ENCODE measurements around the gene MYLK.

Gene MYLK

DNA sequence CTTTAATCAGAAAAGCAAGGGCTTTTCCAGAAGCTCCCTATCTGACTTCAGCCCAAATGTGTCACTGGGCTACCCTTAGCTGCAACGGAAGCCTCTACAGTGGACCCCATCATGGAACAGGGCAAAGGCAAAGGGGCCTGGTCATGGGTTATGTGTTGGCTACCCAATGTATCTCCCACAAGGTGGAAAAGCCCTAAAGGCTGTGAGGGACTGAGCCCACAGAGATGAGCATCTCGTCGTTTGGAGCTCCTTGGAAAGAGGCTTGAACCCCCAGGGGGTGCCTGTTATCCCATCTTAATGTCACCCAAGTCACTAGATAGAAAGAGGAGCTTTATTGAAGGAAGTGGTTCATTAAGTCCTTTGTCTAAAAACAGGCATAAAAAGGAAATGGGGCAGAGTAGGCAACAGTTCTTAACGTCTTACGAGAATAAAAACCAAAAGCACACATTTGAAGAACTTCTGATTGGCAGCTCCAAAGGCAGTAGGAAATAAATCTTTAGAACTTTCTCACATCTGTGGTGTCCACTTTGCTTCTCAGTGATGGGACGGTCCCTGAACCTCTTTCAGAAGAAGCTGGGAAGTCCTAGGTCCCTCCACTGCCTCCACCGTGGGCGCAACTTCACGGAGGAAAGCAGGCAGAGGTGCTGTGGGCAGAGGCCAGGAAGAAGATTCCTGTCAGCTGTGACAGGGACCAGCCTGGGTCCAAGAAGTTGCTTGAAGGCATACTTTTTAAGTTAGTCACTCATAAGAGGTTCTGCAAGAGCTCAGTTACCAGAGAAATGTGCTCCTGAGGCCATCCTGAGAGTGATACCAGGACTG lies 93.7 kb downstream of the MYLK start:
- no peak for DNase-seq

DNA sequence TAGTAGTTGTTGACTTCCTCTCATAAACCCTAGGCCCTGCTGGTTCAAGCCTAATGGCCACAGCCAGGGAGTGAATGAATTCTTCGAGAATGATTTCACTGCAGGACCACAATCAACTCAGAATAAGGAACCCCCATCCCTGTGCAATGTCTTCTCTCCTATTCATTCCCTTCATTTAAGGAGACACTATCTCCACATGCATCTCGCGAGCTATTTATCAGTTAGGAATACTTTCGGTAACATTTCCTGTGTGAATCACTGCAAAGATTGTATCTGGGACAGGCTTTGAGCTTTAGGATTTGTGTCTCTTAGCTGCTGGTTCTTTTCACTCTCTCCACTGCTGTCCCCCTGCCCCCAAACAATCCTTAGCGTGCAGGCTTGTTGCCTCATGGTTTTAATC lies 94.4 kb downstream of the MYLK start:
- no peak for DNase-seq

DNA sequence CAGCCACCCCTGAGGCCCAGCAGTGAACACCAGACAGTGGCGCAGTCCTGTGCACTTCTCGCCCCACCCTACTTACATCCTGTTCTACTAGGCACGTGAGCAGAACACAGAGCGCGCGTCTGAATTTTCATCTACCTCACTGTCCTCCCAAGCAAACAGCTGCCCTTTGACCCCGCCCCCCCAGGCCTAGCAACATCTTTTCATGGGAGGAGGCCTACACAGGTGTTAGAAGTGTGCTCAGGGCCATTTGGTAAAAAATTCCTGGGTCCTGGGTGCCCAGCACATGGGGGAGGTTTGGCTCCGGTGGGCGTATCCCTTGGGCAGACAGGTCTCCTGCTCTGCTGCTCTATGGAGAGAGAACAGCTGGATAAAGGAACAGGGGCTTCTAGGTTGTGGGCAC lies 95.0 kb downstream of the MYLK start:
- DNase-seq: no peak

DNA sequence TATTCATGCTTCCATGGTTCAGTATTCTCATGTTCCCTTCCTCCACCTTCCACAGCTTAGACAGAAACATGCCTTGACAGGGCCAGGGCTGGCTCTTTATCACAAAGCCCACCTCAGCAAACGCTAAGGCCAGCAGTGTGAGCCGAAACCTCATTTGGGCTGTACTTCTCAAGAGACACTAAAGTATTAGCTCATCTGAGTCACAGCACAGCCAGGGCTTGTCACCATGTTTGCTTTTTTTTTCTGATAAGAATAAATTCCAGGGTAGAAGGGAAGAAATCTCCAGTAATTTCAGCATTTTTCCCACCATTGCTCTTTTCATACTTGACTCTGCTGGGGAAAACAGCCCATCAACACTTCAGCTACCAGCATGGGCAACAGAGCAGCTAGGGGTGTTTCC lies 95.4 kb downstream of the MYLK start:
- DNase-seq: no peak

DNA sequence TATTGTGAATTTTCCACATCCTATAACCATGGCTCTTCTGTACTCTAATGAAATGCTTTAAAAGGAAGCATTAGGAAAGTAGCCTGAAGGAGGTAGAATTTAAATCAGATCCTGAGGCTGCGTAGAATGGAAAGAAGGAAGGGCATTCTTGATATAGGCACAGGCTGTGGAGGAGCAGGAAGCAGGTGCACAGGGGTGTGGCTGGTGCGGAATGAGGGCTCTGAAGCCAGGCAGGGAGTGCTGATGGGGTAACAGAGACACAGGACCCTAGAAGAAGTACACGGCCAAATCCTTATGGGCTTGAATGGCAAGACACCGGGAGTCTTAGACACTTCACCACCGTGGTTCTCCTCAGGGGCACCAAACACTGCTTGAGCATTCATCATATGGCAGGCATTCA lies 97.0 kb downstream of the MYLK start:
- no peak for DNase-seq

DNA sequence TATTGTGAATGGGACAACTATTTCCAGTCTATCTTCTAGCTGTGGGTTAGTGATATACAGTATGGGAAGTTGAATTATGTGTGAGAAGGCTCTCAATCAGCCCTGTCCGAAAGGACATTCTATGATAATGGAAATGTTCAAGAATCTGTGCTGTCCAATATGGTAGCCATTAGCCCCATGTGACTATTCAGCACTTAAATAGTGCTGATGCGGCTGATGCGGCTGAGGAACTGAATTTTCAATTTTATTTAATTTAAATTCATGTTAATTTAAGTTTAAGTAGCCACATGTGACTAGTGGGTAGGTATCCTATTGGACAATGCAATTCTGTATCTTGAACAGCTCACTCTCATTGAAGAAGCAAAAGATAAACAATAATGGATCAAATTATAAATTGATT lies 98.5 kb downstream of the MYLK start:
- no peak for DNase-seq

DNA sequence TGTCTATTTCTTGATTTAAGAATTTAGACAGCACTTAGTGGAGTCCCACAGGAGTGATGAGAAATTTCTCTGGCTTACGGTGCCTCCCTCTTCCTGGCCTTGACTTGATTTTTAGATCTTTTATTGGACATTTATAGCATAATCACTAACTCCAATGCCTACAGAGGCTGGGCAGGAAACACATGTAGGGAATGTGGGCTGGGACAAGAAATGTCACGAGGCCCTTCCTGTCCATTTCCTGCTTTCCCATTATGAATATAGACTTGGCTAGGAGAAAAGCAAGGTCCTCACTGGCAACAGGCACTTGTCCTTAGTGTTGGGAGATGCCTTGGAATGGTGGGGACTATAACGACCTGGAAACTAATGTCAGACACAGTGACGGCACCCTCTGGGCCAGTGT lies 100.3 kb downstream of the MYLK start:
- no peak for DNase-seq

DNA sequence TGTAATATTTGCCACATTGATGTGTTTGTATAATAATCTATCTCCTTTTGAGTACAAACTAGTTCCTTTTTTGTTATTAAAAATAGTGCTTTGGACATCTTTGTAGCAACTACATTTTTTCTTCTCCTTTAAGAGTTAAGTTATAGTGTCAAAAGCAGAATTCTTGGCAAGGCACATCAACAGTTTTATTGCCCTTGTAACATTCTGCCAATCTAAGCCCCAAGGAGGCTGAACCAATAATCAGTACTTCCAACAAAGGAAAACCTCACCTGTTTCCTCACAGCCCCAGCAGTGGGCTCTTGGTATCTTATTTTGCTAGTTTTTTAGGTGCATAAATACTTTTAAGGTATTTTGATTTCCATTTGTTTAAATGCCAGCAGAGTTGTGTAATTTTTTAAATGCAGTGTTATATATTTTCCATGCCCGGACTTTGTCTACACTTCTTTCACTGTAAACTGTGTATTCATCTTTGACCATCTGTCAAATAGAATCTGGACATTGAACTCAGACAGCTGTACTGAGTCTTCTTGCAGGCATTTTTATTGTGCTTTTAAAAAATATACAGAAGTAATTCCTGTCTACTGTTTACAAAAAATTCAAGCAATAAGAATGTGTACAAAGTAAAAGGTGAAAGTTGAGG lies 101.0 kb downstream of the MYLK start:
- no peak for DNase-seq

DNA sequence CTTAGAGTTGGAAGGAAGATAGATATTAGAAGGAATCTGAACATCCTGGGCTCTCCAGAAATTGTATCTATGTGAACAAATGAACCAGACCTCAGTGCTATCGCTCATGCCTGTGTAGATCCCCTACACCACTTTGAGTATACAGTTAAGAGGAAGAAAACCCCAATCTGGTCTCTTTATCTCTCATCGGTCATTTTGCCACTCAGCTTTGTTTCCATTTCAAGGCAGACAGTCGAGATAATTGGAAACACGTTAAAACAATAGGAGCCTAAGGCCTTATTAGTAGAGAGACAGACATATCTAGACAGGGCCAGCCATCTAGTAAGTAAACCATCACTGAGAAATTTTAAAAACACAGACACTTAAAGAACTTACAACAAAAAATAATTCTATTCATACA lies 101.6 kb downstream of the MYLK start:
- no peak for DNase-seq

DNA sequence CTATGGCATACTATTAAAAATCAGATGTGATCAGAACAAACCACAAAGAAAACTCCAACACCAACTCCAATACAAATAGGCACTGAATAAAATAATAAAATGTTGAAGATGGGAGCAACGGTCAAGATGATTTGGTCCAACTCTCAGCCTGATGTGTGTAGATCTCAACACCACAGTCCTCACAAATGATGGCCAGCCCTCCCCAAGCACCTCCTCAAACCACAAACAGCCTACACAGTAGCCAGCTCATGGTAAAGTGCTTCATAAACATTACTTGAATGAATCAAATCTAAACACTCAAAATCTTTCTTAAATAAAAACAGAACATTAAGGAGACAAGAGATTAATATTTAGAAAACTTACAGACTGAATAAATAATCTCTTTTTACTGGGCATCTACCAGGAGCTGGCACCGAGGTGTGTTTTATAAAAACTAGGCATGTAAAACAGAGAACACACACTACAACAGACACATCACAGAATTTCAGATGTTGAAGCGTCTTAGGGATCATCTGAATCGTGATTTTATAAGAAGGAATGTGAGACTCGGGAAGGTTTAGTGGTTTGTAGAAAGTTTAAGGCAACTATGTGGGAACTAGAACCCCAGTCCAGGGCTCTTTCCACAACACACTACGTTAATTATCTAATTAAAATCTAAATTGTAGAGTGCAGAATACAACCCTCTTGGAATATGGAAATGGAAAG lies 102.4 kb downstream of the MYLK start:
- DNase-seq: no peak

DNA sequence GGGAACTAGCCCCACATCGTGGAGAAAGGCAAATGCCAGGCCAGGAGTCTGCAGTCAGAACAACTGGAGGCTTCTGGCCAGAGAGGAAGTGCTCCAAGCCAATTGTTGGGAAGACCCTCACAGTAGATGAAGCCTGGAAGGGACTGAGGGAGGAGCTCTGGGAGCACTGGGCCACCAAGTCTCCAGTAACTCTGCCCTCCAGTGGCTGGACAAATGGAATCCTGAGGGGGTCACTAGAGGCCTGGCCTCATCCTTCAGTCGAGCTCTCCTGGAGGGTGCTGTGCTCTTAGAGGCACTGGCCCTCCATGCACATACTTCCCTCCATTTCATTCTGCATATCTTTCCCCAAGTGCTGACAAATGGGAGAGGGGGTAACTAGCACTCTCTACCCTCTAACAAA lies 103.0 kb downstream of the MYLK start:
- DNase-seq: no peak

DNA sequence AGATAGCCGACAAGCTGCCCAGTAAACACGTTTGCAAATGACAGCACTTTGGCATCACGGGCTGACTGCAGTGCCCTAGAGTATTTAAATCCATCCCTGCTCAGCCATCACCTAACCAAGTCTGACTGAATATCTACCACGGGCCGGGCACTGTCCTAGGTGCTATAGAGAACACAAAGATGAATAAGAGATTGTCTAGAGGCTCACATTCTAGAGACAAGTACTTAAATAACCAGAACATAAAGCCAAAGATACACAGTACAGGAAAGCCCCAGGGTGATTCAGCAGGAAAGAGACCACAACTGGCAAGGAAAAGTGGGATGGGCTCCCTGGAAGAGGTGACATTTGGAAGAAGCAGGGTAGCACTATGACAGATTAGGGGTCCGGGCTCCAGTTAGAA lies 103.5 kb downstream of the MYLK start:
- DNase-seq: no peak

DNA sequence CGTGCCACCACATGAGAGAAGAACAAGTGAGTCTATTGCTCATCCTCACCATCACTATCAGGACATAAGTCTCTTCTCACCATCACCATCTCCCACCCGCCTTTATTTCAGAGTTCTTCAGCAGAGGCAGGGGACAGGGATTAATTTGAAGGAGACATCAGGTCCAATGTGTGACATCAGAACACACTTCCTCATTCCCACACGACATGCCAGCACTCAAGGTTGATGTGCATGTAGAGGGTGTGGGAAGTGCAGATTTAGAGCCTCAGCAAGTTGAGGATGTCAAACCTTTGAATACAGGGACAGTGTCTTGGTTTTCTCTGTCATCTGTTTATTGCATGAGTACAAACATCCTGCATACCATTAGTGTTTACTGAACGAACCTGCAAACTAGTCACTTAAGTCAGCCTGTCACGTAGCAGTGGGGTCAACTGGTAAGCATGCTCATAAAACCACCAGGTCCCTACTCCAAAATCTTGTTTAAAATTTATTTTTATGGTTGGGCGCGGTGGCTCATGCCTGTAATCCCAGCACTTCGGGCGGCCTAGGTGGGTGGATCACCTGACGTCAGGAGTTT lies 104.4 kb downstream of the MYLK start:
- no peak for DNase-seq

DNA sequence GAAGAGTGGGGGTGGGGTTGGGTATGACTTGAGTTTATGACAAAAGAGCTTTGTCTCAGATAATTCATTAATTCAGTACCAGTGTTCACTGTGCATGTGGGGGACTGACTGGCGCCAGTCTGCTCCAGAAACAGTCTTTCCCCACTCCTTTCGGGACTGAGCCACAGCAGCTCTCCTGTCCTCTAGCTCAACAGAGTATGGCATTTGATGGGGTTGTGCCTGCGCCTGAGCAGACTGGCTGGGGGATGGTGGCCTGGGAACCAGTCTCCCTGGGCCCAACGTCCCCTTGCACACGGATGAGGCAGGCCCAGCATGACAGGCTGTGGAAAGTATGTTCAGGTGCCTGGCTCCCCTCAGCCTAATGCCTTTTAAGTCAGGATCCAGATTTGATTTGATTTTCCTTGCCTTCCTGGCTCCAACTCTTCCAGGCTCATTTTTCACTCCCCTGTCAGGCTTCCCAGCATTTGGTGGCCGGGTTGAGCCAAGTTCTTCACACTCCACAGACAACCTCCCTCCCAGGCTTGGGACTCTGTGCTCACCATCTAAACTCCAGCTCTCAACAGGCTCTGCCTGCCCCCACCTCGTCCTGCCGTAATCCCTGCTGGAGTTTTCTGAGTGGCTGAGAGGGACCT lies 105.0 kb downstream of the MYLK start:
- DNase-seq: no peak

DNA sequence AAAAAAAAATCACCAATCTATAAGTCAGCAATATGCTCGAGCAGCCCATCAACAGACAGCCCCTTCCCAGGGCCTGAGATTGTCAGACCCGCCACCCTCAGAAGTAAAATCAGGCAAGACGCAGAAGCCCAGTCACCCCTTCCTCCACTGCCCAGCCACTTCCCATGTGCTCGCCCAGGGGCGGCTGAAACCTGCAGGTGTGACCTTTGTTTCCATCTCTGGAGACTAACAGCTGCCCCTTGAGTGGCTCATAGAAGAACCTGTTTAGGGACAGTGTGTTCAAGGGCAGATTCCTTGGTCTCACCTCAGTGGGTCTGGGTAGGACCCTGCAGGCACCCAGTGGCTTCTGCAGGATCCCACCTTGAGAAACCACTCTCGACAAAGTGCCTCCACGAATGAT lies 105.6 kb downstream of the MYLK start:
- DNase-seq: peak; percentile 10

DNA sequence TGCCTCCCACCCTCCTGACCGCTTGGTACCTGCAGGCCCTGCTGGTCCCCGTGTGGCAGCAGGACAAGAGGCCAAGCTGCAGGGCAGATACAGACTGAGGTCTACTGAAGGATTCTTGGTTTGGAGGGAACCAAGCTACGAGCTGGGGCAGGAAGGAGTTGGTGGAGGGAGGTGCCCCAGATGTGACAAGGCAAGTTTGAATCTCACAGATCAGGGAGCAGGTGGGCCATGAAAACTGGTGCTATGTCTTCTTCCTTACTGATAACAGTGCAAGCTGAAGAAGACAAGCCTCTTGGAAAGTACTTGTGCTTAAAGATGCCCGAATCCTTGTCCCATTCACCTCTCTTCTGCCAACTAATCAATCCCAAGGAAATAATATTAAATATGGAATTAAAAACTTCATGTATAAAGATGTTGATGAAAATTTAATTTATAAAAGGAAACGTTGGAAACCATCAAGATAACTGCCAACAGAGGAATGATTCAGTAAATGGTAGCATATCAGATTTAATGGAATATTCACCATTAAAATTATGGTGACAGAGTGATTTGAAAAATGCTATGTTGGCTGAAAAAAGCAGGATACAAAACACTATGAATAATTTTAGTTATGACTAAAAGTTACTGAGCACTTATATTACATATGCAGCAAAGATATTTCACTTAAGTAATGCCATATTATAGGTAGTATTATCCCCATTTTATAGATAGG lies 107.9 kb downstream of the MYLK start:
- no peak for DNase-seq

DNA sequence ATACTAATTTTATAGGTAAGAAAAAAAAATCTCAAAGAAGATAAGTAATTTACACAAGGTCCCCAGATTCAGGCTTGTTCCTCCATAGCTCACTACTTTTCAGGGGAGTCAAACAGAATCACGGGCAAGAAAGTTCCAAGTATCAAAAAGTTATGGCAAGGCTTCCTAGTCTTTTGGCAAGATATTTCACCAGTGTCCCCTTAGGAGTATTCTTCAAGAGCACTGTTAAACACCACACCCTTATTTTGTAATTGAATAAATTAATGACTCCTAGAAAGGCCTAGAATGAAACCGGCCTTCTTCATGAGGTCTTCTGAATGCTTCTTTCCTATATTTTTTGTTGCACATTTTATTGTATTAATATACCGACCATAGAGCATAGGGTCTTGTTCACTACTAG lies 109.7 kb downstream of the MYLK start:
- no peak for DNase-seq

DNA sequence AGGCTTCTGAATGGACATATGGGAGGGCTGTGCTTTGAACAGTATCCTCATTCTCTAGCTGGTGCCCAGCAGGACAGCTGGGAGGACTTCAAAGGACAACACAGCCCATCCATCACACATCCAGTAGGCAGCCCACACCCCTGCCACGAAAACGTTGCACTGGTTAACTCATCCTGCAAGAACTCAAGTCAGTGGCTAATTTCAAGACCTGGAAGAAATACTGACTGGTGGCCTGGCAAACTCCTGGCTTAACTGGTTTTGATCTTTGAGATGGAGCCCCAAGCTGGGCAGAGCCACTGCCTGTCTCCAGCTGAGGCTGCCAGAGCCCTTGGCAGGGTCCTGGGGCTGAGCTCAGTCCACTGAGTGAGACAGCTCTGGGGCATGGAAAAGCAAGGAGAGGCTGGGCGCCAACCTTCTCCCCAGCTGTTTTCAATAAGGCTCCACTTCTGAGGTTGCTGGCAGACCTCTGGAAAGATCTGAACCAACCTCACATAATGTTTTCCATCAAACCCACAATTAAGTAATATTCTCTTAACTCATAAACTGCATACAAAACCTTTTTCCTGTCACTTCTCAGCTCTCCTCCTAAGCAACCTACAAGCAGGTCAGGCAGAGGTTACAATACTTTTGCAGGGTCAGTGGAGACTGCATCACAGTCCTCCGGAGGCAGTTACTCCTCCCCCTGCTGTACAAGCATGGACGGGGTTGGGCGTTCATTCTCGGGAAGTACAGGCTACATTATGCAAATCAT lies 110.3 kb downstream of the MYLK start:
- DNase-seq: no peak

DNA sequence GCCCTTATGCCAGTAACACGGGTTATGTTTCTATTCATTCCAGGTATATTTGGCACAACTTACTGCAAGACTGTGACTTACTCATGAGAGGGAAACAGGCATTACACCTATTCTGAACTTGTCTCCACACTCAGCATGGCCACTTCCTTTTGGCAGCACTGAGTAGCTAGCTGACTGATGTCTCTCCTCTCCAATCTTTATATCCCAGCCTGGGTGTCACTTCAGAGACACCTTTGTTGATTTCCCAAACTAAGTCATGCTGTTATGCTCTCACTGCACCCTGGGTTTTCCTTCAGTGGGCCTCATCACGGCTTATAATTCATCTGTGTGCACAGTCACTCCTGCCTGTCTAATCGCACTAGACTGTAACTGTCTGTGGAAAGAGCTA lies 114.8 kb downstream of the MYLK start:
- DNase-seq: no peak

DNA sequence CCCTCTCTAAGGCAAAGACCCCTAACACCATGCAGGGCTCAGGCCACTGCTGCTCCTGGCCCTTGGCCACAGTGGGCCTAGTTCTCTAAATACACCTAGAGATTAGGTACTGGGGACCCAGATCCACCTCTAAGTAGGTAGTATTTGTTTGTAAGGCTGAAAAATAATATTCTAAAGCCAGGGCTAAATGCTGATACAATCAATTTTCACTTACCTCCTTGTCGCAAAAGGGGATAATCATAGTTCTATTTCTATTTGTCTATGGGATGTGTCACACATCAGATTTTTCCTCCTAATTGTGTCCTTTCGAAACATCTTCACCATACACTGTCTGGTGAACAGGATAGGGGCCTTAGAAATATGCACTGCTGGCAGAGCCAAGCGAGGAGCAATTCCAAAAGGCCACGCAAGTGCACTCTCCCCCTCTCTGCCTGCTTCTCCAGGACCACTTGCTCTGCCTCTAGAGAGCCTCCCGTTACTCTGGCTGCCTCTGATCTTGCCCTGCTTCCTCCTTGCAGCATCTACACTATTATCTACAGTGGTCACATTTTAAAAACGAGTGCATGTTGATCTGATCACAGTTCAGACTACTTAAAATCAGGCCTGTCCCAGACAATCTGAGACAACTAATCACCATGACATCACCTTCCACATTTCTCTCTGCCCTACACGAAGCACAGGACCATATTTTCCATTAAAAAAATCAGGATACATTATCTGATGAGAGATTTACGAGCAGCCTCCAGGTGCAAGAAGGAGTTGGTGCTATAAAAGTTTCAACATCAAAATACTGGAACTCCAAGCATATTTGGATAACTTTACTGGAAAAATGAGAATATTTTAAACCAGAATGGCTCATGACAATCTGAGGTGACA lies 115.4 kb downstream of the MYLK start:
- DNase-seq: no peak
